Osteoblast (primary cell): ENCODE results near the gene IER5L. TPM values are rescaled to one million over a fixed set of nuclear protein-coding genes. Genes with fewer than 3 reads are reported as not detected.

ENCODE experiments used
- DNase-seq: peaks from one replicate; pipeline ENCODE4 v3.0.0; 2011; ENCODE audit warnings: low spot score, mixed read lengths; ENCODE audit not compliant: insufficient read length; ENCODE audit errors: missing footprints
- H2AFZ ChIP-seq: 2 replicates; pipeline ENCODE4 v1.6.0; 2011; ENCODE audit warnings: mild to moderate bottlenecking, low read length
- H3K27ac ChIP-seq: 2 replicates; pipeline ENCODE4 v1.5.1; 2011; ENCODE audit warnings: mild to moderate bottlenecking, low read depth, low read length, moderate library complexity
- H3K27me3 ChIP-seq: 2 replicates; pipeline ENCODE4 v1.6.0; 2012; ENCODE audit warnings: mild to moderate bottlenecking, control low read depth, inconsistent platforms, low read length, moderate library complexity; ENCODE audit not compliant: insufficient read depth
- H3K36me3 ChIP-seq: 2 replicates; pipeline ENCODE4 v1.5.1; 2011; ENCODE audit warnings: mild to moderate bottlenecking, low read length, control low read depth, moderate library complexity; ENCODE audit not compliant: insufficient read depth
- H3K4me1 ChIP-seq: 2 replicates; pipeline ENCODE4 v1.5.1; 2011; ENCODE audit warnings: mild to moderate bottlenecking, low read length, control low read depth, moderate library complexity; ENCODE audit not compliant: insufficient read depth
- H3K4me2 ChIP-seq: 2 replicates; pipeline ENCODE4 v1.6.0; 2011; ENCODE audit warnings: mild to moderate bottlenecking, low read length; ENCODE audit not compliant: insufficient read depth
- H3K4me3 ChIP-seq: fragments of 200-600 bp; sonication (generic); 3 replicates; pipeline ENCODE4 v1.5.1; 2012; ENCODE audit warnings: mild to moderate bottlenecking, low read length, inconsistent platforms; ENCODE audit not compliant: insufficient read depth
- H3K79me2 ChIP-seq: 2 replicates; pipeline ENCODE4 v1.6.0; 2012; ENCODE audit warnings: mild to moderate bottlenecking, low read length, control low read depth, inconsistent platforms; ENCODE audit not compliant: insufficient read depth
- H3K9me3 ChIP-seq: 2 replicates; pipeline ENCODE4 v1.5.1; 2011; ENCODE audit warnings: low read depth, low read length, control low read depth
- H4K20me1 ChIP-seq: 2 replicates; pipeline ENCODE4 v1.6.0; 2012; ENCODE audit warnings: mild to moderate bottlenecking, low read length, control low read depth; ENCODE audit not compliant: insufficient read depth
- total RNA-seq: library from RNA; depleted of rRNA; stranded (reverse); fragments of >200 nt; gene quantifications from 2 replicates; pipeline ENCODE4 v1.2.3, GENCODE V29; 2012
- TF ChIP-seq, protein P1 (sequence below): IDR thresholded peaks from 2 replicates; pipeline ENCODE4 v1.5.1; 2011; ENCODE audit warnings: mild to moderate bottlenecking, low read depth, low read length, moderate library complexity; ENCODE audit errors: extremely low read depth

IER5L gene
- total RNA-seq, 1 donor = 86.1 TPM

DNA sequence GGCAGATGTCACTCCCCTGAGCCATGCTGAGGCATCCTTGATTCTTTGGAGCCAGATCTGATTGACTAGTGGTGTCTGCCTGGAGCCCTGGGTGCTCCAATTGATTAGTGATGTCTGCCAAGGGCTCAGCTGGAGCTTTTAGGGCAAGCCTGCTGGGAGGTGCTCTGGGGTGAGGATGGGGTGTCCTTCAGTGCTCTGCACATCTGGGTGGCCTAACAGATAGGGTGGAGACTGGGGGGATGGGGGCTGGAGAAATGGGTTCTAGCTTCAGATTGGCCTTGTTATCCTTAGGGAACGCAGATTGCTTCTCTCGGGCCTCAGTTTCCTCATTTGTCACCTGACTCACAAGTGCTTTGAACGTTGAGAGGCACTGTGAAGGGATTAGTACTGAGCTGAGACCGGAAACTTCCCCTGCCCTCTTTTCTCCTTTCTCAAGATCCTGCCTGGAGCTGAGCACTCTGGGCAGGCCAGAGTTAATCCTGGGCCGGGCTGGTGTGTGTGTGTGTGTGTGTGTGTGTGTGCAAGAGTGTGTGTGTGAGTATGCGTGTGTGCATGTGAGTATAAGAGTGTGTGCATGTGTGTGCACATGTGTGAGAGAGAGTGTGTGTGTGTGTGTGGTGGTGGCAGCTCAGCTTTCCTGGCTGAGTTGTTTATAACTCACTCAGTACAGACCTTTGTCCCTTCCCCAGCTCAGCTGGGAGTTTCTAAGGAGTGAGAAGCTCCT is 5.6 kb upstream of the IER5L start:
- Histone ChIP-seq H3K36me3 (no peaks in the 10 kb centered on the region), H4K20me1 (peaks cover 3% of the 10 kb centered on the region), H3K27ac (no peak overlapping the region), H3K79me2 (no peaks in the 10 kb centered on the region), H3K4me3 (no peak overlapping the region), H2AFZ (no peak overlapping the region), H3K27me3 (no peaks in the 10 kb centered on the region), H3K4me2 (no peak overlapping the region), H3K4me1 (no peaks in the 10 kb centered on the region), H3K9me3 (no peaks in the 10 kb centered on the region)
- TF ChIP-seq, protein P1, sequence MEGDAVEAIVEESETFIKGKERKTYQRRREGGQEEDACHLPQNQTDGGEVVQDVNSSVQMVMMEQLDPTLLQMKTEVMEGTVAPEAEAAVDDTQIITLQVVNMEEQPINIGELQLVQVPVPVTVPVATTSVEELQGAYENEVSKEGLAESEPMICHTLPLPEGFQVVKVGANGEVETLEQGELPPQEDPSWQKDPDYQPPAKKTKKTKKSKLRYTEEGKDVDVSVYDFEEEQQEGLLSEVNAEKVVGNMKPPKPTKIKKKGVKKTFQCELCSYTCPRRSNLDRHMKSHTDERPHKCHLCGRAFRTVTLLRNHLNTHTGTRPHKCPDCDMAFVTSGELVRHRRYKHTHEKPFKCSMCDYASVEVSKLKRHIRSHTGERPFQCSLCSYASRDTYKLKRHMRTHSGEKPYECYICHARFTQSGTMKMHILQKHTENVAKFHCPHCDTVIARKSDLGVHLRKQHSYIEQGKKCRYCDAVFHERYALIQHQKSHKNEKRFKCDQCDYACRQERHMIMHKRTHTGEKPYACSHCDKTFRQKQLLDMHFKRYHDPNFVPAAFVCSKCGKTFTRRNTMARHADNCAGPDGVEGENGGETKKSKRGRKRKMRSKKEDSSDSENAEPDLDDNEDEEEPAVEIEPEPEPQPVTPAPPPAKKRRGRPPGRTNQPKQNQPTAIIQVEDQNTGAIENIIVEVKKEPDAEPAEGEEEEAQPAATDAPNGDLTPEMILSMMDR = no peak
- peak; percentile 35 for DNase-seq

DNA sequence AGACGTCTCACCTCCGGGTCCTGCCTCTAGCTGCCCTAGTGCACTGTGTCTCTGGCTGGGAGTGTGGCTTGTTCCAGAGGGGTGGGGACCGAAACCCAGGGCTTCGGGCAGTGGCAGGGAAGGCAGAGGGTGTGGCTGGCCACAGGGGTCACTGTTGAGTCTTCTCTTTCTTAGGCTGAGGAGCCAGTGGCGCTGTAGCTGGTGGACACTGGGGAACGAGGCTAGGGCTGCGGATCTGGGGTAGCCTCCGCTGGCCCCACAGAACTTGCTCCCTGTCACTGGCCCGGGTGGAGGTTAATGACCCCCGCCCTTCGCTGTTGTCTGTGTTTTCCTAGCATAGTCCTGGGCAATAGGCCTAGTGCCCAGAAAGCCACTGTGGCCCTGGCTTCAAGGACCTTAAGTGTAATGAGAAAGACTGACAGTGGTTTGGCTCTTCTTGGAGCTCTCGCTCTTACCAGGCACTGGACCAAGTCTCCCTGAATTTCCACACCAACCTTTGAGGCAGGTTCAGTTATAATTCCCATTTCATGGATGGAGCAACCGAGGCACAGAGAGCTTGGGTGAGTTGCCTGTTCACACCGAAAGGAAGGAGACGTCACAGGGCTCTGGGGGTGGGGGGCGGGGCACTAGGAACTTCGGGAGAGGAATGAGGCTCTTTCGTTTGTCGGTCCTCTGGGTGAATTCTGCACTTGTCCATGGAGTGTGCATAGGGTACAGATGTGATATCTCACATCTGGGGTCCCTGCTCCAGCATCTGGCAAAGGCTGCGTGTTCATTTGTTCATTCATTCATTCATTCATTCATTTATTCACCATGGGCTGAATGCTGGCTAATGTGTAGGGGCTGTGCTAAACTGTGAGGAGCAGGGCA is 4.8 kb upstream of the IER5L start:
- Histone ChIP-seq H3K4me3 (no peak overlapping the region), H3K27ac (no peak overlapping the region), H3K4me2 (no peak overlapping the region), H3K27me3 (no peaks in the 10 kb centered on the region), H4K20me1 (peaks cover 3% of the 10 kb centered on the region), H2AFZ (no peak overlapping the region), H3K36me3 (no peaks in the 10 kb centered on the region), H3K9me3 (no peaks in the 10 kb centered on the region), H3K79me2 (no peaks in the 10 kb centered on the region), H3K4me1 (no peaks in the 10 kb centered on the region)
- peak; percentile 89 for DNase-seq
- TF ChIP-seq, protein P1 = peak; percentile 44

DNA sequence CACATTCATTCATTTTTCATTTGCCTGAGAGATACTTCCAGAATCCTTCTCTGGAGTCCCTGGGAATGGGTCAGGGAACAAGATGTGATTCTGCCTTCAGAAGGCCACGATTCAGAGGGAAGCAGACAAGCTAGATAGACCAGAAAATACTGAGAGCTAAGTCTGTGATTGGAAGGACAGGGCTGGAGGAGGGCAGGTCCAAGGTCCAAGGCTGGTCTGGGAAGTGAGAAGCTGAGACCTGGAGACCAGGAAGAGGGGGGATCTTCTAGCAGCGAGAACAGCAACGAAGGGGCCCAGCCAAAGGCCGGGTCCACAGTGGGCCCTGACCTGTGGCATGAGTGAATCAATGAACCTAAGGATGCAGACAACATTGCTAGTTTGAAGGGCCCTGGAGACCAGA is 4.1 kb upstream of the IER5L start:
- Histone ChIP-seq H3K27me3 (no peaks in the 10 kb centered on the region), H3K4me1 (no peaks in the 10 kb centered on the region), H3K27ac (no peak overlapping the region), H3K4me2 (no peak overlapping the region), H3K4me3 (no peak overlapping the region), H3K9me3 (no peaks in the 10 kb centered on the region), H3K36me3 (no peaks in the 10 kb centered on the region), H3K79me2 (peaks cover 3% of the 10 kb centered on the region), H2AFZ (no peak overlapping the region), H4K20me1 (peaks cover 6% of the 10 kb centered on the region)
- TF ChIP-seq, protein P1 = no peak
- peak; percentile 69 for DNase-seq

DNA sequence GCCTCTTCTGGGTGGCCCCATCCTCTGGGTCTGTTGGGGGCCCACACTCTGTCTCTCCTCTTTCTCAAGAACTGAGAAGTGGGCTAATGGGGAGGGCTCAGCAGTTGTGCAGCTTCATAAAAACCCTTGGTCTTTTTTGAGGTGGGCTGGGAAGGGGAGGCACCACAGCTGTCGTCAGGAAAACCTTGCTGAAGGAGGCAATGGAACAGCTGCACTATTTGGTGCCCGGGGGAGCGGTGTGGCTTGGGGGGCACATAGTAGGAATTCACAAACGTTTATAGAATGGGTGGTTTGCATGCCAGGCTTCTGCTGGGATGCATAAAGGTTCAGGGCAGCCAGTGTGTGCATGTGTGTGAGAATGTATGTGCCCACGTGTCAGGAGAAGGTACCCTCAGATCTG is 3.2 kb upstream of the IER5L start:
- H3K79me2 ChIP-seq = peaks cover 11% of the 10 kb centered on the region
- TF ChIP-seq, protein P1 = no peak
- no peaks in the 10 kb centered on the region for H3K27me3 ChIP-seq
- no peak overlapping the region for H3K4me3 ChIP-seq
- no peak overlapping the region for H2AFZ ChIP-seq
- no peaks in the 10 kb centered on the region for H3K36me3 ChIP-seq
- peak; percentile 14 for DNase-seq
- H3K27ac ChIP-seq = no peak overlapping the region
- H4K20me1 ChIP-seq = peaks cover 11% of the 10 kb centered on the region
- no peaks in the 10 kb centered on the region for H3K4me1 ChIP-seq
- H3K4me2 ChIP-seq = no peak overlapping the region
- H3K9me3 ChIP-seq = no peaks in the 10 kb centered on the region
